Ovary (tissue), 9 donors: ENCODE measurements around the gene ENGASE. TPM values are rescaled to one million over a fixed set of nuclear protein-coding genes. Genes with fewer than 3 reads are reported as not detected.

Experiments used
- DNase-seq, 5 donors: peaks; one replicate each; pipeline ENCODE4 v3.0.0-alpha.2; 2019 to 2020
- H3K27ac ChIP-seq, 2 donors: fragments of 200-600 bp; one replicate each; pipeline versions ENCODE4 v1.5.1 to v1.8.0; 2019 to 2022
- H3K27me3 ChIP-seq: fragments of 200-600 bp; one replicate; pipeline ENCODE4 v1.8.0; 2022
- H3K36me3 ChIP-seq: fragments of 200-600 bp; sonication (generic); one replicate; pipeline ENCODE4 v1.5.1; 2019
- H3K4me1 ChIP-seq: one replicate; pipeline ENCODE4 v1.8.1; 2013; ENCODE audit warnings: mild to moderate bottlenecking, moderate library complexity; ENCODE audit not compliant: insufficient read depth
- H3K4me3 ChIP-seq: fragments of 200-600 bp; sonication (generic); one replicate; pipeline ENCODE4 v1.5.1; 2017
- H3K9me3 ChIP-seq, 2 donors: fragments of 200-600 bp in 1 of 2; sonication (generic) in 1 of 2; one replicate each; pipeline versions ENCODE4 v1.5.1 to v1.8.1; 2013 to 2019; ENCODE audit warnings: mild to moderate bottlenecking in 1 of 2, moderate library complexity in 1 of 2
- CTCF ChIP-seq, 3 donors: fragments of 450-650 bp in 2 of 3; fragments of 200-600 bp in 1 of 3; IDR thresholded peaks; one replicate each; pipeline versions ENCODE4 v1.5.1 to v1.8.0; 2016 to 2022; ENCODE audit warnings: antibody characterized with exemption in 3 of 3, mild to moderate bottlenecking in 1 of 3
- EP300 ChIP-seq: sonication (generic); formaldehyde crosslinking; IDR thresholded peaks from one replicate; pipeline ENCODE4 v1.6.1; 2017; ENCODE audit warnings: antibody characterized with exemption
- POLR2A ChIP-seq: fragments of 450-650 bp; IDR thresholded peaks from one replicate; pipeline ENCODE4 v1.6.1; 2017; ENCODE audit warnings: antibody characterized with exemption, mild to moderate bottlenecking, moderate library complexity
- WGBS, 3 donors: extraction: QIAGEN DNeasy Blood & Tissue Kit in 1 of 3; methylation state at CpG; one replicate each; pipeline versions ENCODE4 v1.1.5 to v1.1.7; 2013 to 2017; 5-methylcytosine and 5-hydroxymethylcytosine counted together
- intact Hi-C, 4 donors: fragments of 100-400 bp; cut with DNase I; formaldehyde crosslinking; loops; one replicate each; pipeline versions ENCODE4 v1.11.0 to v1.15.1; 2022 to 2023
- polyA plus RNA-seq, 2 donors: library from polyadenylated mRNA; stranded (reverse); fragments of 200-250 nt in 1 of 2; fragments of 350-450 nt in 1 of 2; fragmentation: Illumina TruSeq in 1 of 2; extraction: RNeasy Lipid Tissue Mini Kit (QIAGEN cat#74804) in 1 of 2; gene quantifications; one replicate each; pipeline ENCODE4 v1.2.3, GENCODE V29; 2013 to 2014
- total RNA-seq, 7 donors: library from RNA; depleted of rRNA in 2 of 7; stranded (reverse); fragments of >200 nt in 2 of 7; fragmentation: NEBNext Ultra II Directional in 3 of 7; extraction: Animal tissue kit (Norgen Biotek cat#: 25700) in 3 of 7; gene quantifications; one replicate each; pipeline versions ENCODE4 v1.1.0 to v1.2.4, GENCODE V29; 2016 to 2023
- donor health status: DM: no; HTN: no; CAD: no; lungs with moderate emphysema.
- donor health status: DM: no; HTN: no; CAD: no.
- donor health status: Bipolar disorder and iron deficiency.
- donor health status: DM: yes; HTN: yes; CAD: no.
- donor health status: DM: no; HTN: no; CAD: no.
- donor health status: DM: yes; HTN: yes; CAD: no.

Gene ENGASE
- total and polyA plus RNA-seq, 9 donors, result 6.0 to 61.5 (median 39.7) TPM

GRCh38 chr17:79100405-79100804, 25.8 kb downstream of the ENGASE start:
- H3K36me3 ChIP-seq, result no peaks in the 10 kb centered on the region
- intact Hi-C loops, result no loop called here
- WGBS, 3 donors, result 70 to 80% (median 80%) methylated on average over 17 to 18 of the region's 18 CpGs
- H3K27ac ChIP-seq, result no peak overlapping the region
- no peaks in the 10 kb centered on the region for H3K4me1 ChIP-seq
- no peak for DNase-seq
- H3K27me3 ChIP-seq, result no peaks in the 10 kb centered on the region
- H3K9me3 ChIP-seq, result no peaks in the 10 kb centered on the region
- no peak for TF ChIP-seq CTCF (IDR thresholded peaks at IDR 0.05)
- no peak for TF ChIP-seq EP300
- TF ChIP-seq POLR2A, result no peak
- H3K4me3 ChIP-seq, result no peak overlapping the region

DNA sequence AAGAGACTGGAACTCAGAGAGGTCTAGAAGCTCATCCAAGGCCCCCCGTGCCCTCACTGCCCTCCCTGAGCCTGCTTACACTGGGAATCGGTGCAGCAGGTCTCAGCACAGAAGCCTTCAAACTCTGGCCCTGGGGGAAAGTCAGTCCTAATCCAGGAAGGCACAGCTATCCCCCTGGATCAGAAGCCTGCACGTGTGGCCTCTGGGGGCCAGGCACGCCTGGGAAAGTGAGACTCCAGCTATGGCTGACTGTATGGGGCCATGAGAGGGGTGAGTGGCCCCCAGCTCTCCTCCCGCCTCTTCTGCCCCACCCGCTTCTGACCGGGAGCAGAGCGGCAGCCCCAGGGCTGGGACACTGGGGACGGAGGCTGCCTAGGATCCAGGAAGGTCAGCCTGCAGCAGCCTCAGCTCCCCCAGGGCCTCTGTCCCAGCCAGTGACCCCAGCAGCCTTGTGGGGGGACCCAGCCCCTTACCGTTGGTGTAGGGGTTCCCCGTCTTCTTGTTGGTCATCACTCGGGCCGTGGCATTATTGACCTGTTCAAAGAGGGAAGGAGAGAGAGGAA, 26.6 kb downstream of the ENGASE start:
- TF ChIP-seq POLR2A (no peak), EP300 (no peak), CTCF (IDR thresholded peaks at IDR 0.05) (no peak)
- Histone ChIP-seq H3K4me3 (no peak overlapping the region), H3K4me1 (no peaks in the 10 kb centered on the region), H3K27ac (no peak overlapping the region), H3K27me3 (no peaks in the 10 kb centered on the region), H3K9me3 (no peaks in the 10 kb centered on the region), H3K36me3 (no peaks in the 10 kb centered on the region)
- intact Hi-C loops, result no loop called here
- WGBS, 3 donors, result 62 to 72% (median 63%) methylated on average over 13 of the region's 13 CpGs
- no peak for DNase-seq

DNA sequence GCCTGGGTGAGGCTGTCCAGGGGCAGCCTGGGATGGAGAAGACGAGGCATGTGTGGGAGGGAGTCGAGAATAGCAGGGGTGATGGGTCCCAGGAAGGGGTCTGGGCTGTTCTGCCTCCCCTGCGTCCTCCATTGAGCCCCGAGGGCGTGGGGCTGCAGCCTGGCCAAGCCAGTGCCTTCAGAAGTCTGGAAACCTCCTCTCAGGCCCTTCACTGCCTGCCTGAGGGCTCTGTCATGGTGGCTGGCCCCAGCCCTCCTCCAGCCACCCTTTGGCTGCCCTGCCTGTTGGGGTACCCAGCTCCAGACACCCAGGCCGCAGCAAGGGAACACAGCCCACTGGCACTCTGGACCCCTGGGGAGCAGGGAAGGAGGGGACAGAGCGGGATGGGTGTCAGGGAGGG, 27.6 kb downstream of the ENGASE start:
- no peak overlapping the region for H3K27ac ChIP-seq
- intact Hi-C loops, result no loop called here
- no peaks in the 10 kb centered on the region for H3K9me3 ChIP-seq
- TF ChIP-seq EP300 (no peak), CTCF (IDR thresholded peaks at IDR 0.05) (no peak), POLR2A (no peak)
- DNase-seq, result no peak
- H3K27me3 ChIP-seq, result no peaks in the 10 kb centered on the region
- no peaks in the 10 kb centered on the region for H3K4me1 ChIP-seq
- H3K36me3 ChIP-seq, result no peaks in the 10 kb centered on the region
- WGBS, 3 donors, result 54 to 76% (median 57%) methylated on average over 7 of the region's 7 CpGs
- no peak overlapping the region for H3K4me3 ChIP-seq

DNA sequence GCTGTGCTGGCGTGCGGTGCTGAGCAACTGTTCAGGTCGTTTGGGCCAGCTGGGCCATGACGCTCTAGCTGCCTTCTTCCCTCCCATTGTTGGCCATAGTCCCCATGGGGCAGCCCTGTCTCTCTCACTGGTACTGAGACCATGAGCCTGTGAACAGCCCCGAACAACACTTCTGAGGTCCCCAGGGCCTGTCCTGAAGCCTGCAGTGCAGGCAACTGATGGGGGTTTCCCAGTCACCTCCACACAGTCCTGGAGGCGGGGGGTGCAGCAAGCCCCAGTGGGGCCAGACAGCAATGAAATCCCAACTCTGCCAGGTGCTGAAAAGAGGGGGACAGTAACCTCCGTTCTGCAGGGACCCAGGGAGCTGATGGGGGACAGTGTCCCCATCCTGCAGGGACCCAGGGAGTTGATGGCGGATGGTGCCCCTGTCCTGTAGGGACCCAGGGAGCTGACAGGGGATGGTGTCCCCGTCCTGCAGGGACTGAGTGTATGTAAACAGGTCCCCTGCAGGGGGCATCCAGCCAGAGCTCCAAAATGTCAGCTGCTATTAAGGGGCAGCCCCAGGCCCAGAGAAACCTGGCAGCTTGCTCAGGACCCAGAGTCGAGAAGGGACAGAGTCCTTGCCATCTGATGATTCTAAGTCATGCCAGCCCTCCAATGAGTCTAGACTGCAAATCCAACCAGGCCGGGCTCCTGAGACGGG, 30.4 kb downstream of the ENGASE start:
- no peaks in the 10 kb centered on the region for H3K27me3 ChIP-seq
- H3K9me3 ChIP-seq, result no peaks in the 10 kb centered on the region
- no peak overlapping the region for H3K27ac ChIP-seq
- no peaks in the 10 kb centered on the region for H3K4me1 ChIP-seq
- no peaks in the 10 kb centered on the region for H3K36me3 ChIP-seq
- H3K4me3 ChIP-seq, result no peak overlapping the region
- no peak for TF ChIP-seq CTCF (IDR thresholded peaks at IDR 0.05)
- TF ChIP-seq EP300, result no peak
- no peak for TF ChIP-seq POLR2A
- 77 to 80% (median 80%) methylated on average over 12 of the region's 12 CpGs for WGBS, 3 donors
- intact Hi-C loops, result no loop called here
- no peak for DNase-seq
